GM19351 (cell line): ENCODE data around the gene AFMID.
"Not testable (repeated sequence)": the region's sequence is repeated elsewhere in the genome, so short reads cannot be mapped to it uniquely, and the experiment has no call there.

Source experiments
- ATAC-seq: cut with Tn5 transposase; IDR thresholded peaks from one replicate; pipeline ENCODE4 v1.9.1; 2021; ENCODE audit warnings: mild to moderate bottlenecking, moderate library complexity; ENCODE audit not compliant: unreplicated experiment

Gene AFMID

DNA sequence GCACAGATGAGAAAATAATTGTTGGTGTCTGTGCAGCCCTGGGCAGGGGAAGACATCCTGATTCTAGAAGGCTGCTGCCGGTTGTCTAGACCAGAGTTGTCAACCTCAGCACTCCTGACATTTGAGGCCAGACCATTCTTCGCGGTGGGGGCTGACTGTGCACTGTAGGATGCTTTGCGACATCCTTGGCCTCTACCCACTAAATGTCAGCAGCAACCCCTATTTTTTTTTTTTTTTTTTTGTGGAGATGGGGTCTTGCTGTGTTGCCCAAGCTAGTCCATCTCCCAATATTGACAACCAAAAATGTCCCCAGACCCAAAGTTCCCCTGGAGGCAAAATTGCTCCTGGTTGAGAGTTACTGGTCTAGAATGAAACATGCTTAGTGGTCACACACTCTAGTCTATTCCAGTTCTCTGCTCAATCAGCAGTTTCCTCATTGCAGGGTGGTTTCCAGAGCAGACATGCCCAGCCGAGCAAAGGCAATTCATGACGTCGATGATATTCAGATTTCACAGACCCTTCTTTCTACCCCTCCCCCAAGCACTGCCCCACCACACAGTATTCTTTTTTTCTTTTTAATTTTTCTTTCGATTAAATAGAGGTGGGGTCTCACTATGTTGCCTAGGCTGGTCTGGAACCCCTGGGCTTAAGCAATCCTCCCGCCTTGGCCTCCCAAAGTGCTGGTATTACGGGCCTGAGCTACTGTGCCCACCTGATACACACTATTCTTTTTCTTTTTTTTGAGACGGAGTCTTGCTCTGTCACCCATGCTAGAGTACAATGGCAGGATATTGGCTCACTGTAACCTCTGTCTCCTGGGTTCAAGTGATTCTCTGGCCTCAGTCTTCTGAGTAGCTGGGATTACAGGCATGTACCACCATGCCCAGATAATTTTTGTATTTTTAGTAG, 32.0 kb upstream of the AFMID start:
- peak; percentile 55 for ATAC-seq

GRCh38 chr17:78159575-78160158, 27.5 kb upstream of the AFMID start:
- ATAC-seq: no peak

DNA sequence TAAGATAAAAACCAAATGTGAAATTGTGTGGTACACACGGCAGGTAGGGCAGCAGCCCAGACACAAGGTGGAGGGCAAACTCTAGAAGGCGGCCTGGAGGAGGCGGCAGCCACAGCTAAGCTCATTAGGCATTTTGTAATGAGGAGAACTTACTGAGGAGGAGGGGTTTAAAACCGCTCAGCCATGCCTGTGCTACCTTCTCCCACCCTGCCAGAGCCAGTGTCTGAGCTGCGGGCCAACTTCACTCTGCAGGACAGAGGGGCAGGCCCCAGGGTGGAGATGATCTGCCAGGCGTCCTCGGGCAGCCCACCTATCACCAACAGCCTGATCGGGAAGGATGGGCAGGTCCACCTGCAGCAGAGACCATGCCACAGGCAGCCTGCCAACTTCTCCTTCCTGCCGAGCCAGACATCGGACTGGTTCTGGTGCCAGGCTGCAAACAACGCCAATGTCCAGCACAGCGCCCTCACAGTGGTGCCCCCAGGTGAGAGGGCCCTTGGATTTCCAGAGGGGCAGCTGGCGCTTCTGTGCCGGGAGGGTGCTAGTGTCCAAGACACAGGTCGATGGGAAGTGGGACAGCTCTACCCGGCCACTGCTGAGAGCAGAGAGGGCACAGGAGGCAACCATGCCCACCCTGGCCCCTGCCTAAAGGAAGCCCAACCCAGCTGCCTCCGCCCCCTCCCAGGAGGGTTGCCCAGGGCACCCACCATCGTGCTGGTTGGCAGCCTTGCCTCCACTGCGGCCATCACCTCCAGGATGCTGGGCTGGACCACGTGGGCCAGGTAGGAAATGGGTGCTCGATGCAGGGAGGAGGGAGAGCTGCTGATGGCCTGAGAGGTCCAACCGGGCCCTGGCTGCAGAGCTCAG, 23.0 kb upstream of the AFMID start:
- ATAC-seq: no peak

GRCh38 chr17:78164748-78165607, 22.2 kb upstream of the AFMID start:
- no peak for ATAC-seq

DNA sequence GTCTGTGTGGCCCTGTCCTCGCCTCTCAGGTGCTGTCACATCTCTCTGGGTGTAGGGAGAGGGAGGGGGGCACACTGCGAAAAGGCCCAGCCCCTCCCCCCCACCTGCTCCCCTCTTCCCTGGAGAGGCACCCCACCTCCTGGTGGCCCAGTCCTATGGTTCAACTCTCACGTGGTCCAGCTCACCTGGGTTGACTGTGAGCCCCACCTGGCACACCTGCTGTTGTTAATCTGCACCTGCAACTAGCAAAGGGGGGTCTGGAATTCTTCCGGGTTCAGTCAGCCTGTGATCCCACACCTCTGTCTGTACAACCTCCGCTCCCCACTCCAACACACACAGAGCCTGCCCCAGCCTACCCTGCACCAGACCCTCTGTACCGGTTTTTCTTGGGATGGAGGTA, 20.7 kb upstream of the AFMID start:
- ATAC-seq: no peak

DNA sequence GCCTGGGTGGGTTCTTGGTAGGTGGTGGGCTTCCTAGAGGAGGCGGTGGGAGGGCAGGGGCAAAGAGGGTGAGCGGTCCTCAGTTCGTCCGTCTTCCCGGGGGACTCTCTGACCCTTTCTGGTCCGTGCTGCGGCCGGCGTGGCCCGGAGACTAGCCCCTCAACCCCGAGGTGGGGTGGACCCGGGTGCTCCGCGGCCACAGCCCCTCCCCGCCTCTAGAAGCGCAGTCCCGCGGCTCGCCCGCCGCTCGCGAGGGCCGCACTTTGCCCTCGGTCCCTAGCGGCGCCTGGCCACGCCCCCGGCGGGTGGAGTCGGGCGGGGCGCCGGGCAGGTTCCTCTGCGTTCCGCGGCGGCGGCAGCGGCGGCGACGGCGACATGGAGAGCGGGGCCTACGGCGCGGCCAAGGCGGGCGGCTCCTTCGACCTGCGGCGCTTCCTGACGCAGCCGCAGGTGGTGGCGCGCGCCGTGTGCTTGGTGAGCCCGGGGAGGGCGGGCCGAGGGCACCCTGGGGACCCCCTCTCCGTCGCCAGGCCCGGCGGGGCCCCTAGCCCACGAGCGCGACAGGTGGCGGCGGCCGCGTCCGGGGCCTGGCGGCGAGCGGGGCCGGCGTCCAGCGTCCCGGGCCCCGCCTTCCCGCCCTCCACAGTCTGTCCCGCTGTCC, 18.8 kb upstream of the AFMID start, which contains the start of gene SYNGR2:
SYNGR2 (plus strand) TSS at position 340 of the 661 bp plus-strand sequence; CDS start at position 376, 36 bp downstream.
- ATAC-seq: peak; percentile 62

- ATAC-seq: peak; percentile 22
Observed at GRCh38 chr17:78168903-78169793, 18.0 kb upstream of the AFMID start.

- ATAC-seq: no peak
Observed at GRCh38 chr17:78170692-78171590, 16.2 kb upstream of the AFMID start.

- not testable (repeated sequence) for ATAC-seq
Observed at GRCh38 chr17:78171591-78172248, 15.4 kb upstream of the AFMID start.

- no peak for ATAC-seq
Observed at GRCh38 chr17:78172249-78173051, 14.7 kb upstream of the AFMID start.

- ATAC-seq: peak; percentile 51
Observed at GRCh38 chr17:78173097-78173715, 14.0 kb upstream of the AFMID start.

DNA sequence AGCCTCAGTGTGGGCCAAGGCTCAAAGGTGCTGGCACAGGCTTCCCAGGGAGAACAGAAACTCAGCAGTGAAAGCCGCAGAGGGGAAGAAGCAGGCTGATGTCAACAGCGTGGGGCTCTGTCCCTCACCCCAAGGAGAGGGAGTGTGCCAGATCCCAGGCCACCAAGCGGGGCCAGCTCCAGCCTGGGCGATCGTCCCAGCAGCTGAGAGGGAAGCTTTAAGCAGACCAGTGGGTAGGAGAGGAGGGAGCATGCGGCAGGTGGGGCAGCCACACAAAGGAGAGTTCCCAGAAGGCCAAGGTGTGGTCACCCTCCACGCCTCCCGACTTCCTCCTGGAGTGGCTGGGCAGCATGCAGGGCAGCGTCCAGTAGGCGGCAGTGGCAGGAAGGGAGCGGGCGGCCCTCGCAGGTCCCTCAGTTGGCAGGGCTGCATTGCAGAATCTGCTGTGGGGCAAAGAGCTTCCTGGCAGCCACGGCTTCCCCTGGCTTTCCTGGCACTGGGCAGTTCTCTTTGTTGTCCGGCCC, 12.8 kb upstream of the AFMID start:
- ATAC-seq: no peak

DNA sequence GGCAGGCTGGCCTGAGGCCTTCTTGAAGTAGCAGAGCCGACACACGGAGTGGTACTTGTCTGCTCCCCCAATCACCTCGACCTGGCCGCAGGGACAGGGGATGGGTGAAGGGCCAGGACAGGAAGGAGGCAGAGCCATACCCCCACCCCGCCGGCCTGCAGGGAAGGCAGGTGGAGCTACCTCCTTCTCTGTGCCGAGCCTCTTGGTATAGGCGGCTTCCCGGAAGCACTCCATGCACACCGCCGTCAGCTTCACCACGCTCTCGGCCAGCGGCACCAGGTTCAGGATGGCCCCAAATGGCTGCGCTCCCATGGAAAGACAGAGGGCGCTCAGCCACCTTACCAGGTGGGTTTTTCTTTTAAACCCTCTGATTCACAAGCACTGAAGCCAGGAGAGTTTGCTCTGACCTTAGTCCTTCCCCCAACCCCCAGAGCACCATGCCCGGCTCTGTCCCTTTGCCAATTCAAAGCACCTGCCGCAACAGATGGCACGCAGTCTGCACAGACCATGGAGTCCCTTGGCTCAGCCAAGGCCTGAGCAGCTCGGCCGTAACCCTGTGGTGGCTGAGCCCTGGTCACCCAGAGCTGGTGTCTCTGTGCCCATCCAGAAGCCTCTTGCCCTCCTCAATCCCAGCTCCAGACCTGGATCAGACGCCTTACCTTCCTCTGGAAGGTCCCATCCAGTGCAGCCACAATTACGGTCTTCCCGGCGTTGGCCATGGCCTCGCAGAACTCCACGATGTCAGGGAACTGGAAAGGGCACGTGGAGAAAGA, 12.1 kb upstream of the AFMID start:
- no peak for ATAC-seq

- ATAC-seq: no peak
Observed at GRCh38 chr17:78175643-78175981, 11.6 kb upstream of the AFMID start.

GRCh38 chr17:78176548-78177025, 10.6 kb upstream of the AFMID start:
- ATAC-seq: no peak
